Measurements from ENCODE around the gene DOK5. TPM values are rescaled to one million over a fixed set of nuclear protein-coding genes. Genes with fewer than 3 reads are reported as not detected.

DOK5 gene
- total RNA-seq, 1 donor from 2014 or later, result not detected

GRCh38 chr20:54608039-54608745 is 132.8 kb downstream of the DOK5 start:
- TF ChIP-seq CTCF (IDR thresholded peaks at IDR 0.05), result no peak
- Histone ChIP-seq H3K4me3 (no peak overlapping the region), H3K27ac (no peak overlapping the region), H3K36me3 (peaks cover 3 to 6% of the 10 kb centered on the region in 2 donors), H3K27me3 (no peaks in the 10 kb centered on the region), H3K9me3 (no peaks in the 10 kb centered on the region), H3K4me1 (no peaks in the 10 kb centered on the region)
- no peak for DNase-seq (ENCODE audit: low spot score in 2 of 2)
- intact Hi-C loops (cut with DNase I), result no loop called here

- no peaks in the 10 kb centered on the region for H3K27me3 ChIP-seq
- DNase-seq (ENCODE audit: low spot score in 2 of 2), result no peak
- no peak for TF ChIP-seq CTCF (IDR thresholded peaks at IDR 0.05)
- intact Hi-C loops (cut with DNase I), result no loop called here
- H3K9me3 ChIP-seq, result no peaks in the 10 kb centered on the region
- H3K27ac ChIP-seq, result no peak overlapping the region
- H3K36me3 ChIP-seq, result peaks cover 3 to 6% of the 10 kb centered on the region in 2 donors
- no peak overlapping the region for H3K4me3 ChIP-seq
- H3K4me1 ChIP-seq, result no peaks in the 10 kb centered on the region
These were observed 133.6 kb downstream of the DOK5 start for GRCh38 chr20:54608943-54609342.

GRCh38 chr20:54611708-54612412 is 136.5 kb downstream of the DOK5 start:
- H3K4me1 ChIP-seq, result no peaks in the 10 kb centered on the region
- DNase-seq (ENCODE audit: low spot score in 2 of 2), result no peak
- no peak for TF ChIP-seq CTCF (IDR thresholded peaks at IDR 0.05)
- no peaks in the 10 kb centered on the region for H3K27me3 ChIP-seq
- no peak overlapping the region for H3K4me3 ChIP-seq
- peaks cover 3 to 6% of the 10 kb centered on the region in 2 donors for H3K36me3 ChIP-seq
- no peaks in the 10 kb centered on the region for H3K9me3 ChIP-seq
- intact Hi-C loops (cut with DNase I), result no loop called here
- no peak overlapping the region for H3K27ac ChIP-seq

- intact Hi-C loops (cut with DNase I), result no loop called here
- Histone ChIP-seq H3K27ac (no peak overlapping the region), H3K36me3 (peaks cover 0 to 3% of the 10 kb centered on the region in 2 donors), H3K27me3 (no peaks in the 10 kb centered on the region), H3K4me3 (no peak overlapping the region), H3K4me1 (no peaks in the 10 kb centered on the region), H3K9me3 (no peaks in the 10 kb centered on the region)
- DNase-seq (ENCODE audit: low spot score in 2 of 2), result no peak
- no peak for TF ChIP-seq CTCF (IDR thresholded peaks at IDR 0.05)
These were observed 143.0 kb downstream of the DOK5 start for GRCh38 chr20:54618412-54618811.

GRCh38 chr20:54619181-54619580 is 143.8 kb downstream of the DOK5 start:
- no peak for DNase-seq (ENCODE audit: low spot score in 2 of 2)
- no peak overlapping the region for H3K27ac ChIP-seq
- intact Hi-C loops (cut with DNase I), result no loop called here
- H3K4me3 ChIP-seq, result no peak overlapping the region
- peaks cover 0 to 3% of the 10 kb centered on the region in 2 donors for H3K36me3 ChIP-seq
- no peaks in the 10 kb centered on the region for H3K9me3 ChIP-seq
- no peaks in the 10 kb centered on the region for H3K4me1 ChIP-seq
- H3K27me3 ChIP-seq, result no peaks in the 10 kb centered on the region
- no peak for TF ChIP-seq CTCF (IDR thresholded peaks at IDR 0.05)
